PC-9 (cell line): ENCODE data around the gene ZFAND2B.

ENCODE experiments used
- CTCF ChIP-seq: fragments of 200-600 bp; sonication (generic); conservative IDR thresholded peaks from 2 replicates; pipeline ENCODE4 v1.6.1; 2017; ENCODE audit warnings: mixed run types, antibody characterized with exemption, mild to moderate bottlenecking, moderate library complexity
- EZH2 ChIP-seq: fragments of 200-600 bp; sonication (generic); IDR thresholded peaks from 2 replicates; pipeline ENCODE4 v1.8.0; 2017; ENCODE audit warnings: antibody characterized with exemption, low read depth

GRCh38 chr2:219182331-219183150 is 24.0 kb upstream of the ZFAND2B start:
- TF ChIP-seq CTCF (no peak), EZH2 (no peak)
